H1 (cell line): ENCODE data around the gene ALK.

ENCODE experiments used
- ATF2 ChIP-seq: IDR thresholded peaks from 2 replicates; pipeline ENCODE4 v1.6.1; 2012; ENCODE audit warnings: low read length, inconsistent platforms
- CBX5 ChIP-seq: fragments of 300-800, 300-1000 bp; sonication (generic); IDR thresholded peaks from 2 replicates; pipeline ENCODE4 v1.7.1; 2016; ENCODE audit warnings: antibody characterized with exemption, low read length, low read depth
- CHD2 ChIP-seq: IDR thresholded peaks from 2 replicates; pipeline ENCODE4 v1.6.1; 2012; ENCODE audit warnings: low read length, improper control_type of control experiment
- POLR2A ChIP-seq, 2 experiments: IDR thresholded peaks; 1 replicate in 1 of 2; 2 replicates in 1 of 2; pipeline ENCODE4 v1.6.1; 2011; ENCODE audit warnings: low read depth in 2 of 2, low read length in 2 of 2, mild to moderate bottlenecking in 2 of 2; ENCODE audit errors: control extremely low read depth in 1 of 2
- POLR2AphosphoS5 ChIP-seq: IDR thresholded peaks from 2 replicates; pipeline ENCODE4 v1.6.1; 2011; ENCODE audit warnings: low read depth, low read length
- RXRA ChIP-seq: IDR thresholded peaks from 2 replicates; pipeline ENCODE4 v1.6.1; 2011; ENCODE audit warnings: low read depth, mild to moderate bottlenecking, low read length, moderate library complexity; ENCODE audit not compliant: insufficient read depth
- SIN3A ChIP-seq, 2 experiments: IDR thresholded peaks in 1 of 2; conservative IDR thresholded peaks in 1 of 2; 2 replicates each; pipeline ENCODE4 v1.6.1; 2011 to 2012; ENCODE audit warnings: low read length in 2 of 2, improper control_type of control experiment in 1 of 2, low read depth in 1 of 2, mild to moderate bottlenecking in 1 of 2
- TEAD4 ChIP-seq: IDR thresholded peaks from 2 replicates; pipeline ENCODE4 v1.6.1; 2012; ENCODE audit warnings: low read depth, low read length, inconsistent platforms, mixed read lengths
- TF ChIP-seq, protein P1 (sequence below), 3 experiments: IDR thresholded peaks; 1 replicate in 2 of 3; 2 replicates in 1 of 3; pipeline versions ENCODE4 v1.5.1 to v1.6.1; 2011; ENCODE audit warnings: low read length in 3 of 3, mild to moderate bottlenecking in 3 of 3, inconsistent platforms in 2 of 3, low read depth in 1 of 3, moderate library complexity in 1 of 3; ENCODE audit not compliant: insufficient read depth in 1 of 3; ENCODE audit errors: control extremely low read depth in 1 of 3
- TF ChIP-seq, protein P2 (sequence below): IDR thresholded peaks from 2 replicates; pipeline ENCODE4 v1.6.1; 2012; ENCODE audit warnings: inconsistent platforms

GRCh38 chr2:29420464-29420863 is 500.9 kb downstream of the ALK start:
- TF ChIP-seq POLR2AphosphoS5: no peak
- TF ChIP-seq, protein P1, sequence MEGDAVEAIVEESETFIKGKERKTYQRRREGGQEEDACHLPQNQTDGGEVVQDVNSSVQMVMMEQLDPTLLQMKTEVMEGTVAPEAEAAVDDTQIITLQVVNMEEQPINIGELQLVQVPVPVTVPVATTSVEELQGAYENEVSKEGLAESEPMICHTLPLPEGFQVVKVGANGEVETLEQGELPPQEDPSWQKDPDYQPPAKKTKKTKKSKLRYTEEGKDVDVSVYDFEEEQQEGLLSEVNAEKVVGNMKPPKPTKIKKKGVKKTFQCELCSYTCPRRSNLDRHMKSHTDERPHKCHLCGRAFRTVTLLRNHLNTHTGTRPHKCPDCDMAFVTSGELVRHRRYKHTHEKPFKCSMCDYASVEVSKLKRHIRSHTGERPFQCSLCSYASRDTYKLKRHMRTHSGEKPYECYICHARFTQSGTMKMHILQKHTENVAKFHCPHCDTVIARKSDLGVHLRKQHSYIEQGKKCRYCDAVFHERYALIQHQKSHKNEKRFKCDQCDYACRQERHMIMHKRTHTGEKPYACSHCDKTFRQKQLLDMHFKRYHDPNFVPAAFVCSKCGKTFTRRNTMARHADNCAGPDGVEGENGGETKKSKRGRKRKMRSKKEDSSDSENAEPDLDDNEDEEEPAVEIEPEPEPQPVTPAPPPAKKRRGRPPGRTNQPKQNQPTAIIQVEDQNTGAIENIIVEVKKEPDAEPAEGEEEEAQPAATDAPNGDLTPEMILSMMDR (IDR thresholded peaks at IDR 0.05; ENCODE audit: control extremely low read depth in 1 of 3, insufficient read depth in 1 of 3, low read depth in 1 of 3, low read length in 3 of 3): no peak
- TF ChIP-seq SIN3A (conservative IDR thresholded peaks at IDR 0.05 in 1 of 2, IDR thresholded peaks at IDR 0.05 in 1 of 2; ENCODE audit: low read depth in 1 of 2, low read length in 2 of 2): no peak
- TF ChIP-seq ATF2: no peak
- TF ChIP-seq, protein P2, sequence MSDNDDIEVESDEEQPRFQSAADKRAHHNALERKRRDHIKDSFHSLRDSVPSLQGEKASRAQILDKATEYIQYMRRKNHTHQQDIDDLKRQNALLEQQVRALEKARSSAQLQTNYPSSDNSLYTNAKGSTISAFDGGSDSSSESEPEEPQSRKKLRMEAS: no peak
- TF ChIP-seq CHD2: no peak
- TF ChIP-seq RXRA: no peak
- TF ChIP-seq POLR2A (IDR thresholded peaks at IDR 0.05; ENCODE audit: control extremely low read depth in 1 of 2, low read depth in 2 of 2, low read length in 2 of 2): no peak
- no peak for TF ChIP-seq TEAD4
- no peak for TF ChIP-seq CBX5
